Tibial nerve (tissue), 3 donors: Measurements from ENCODE around the gene SLC25A46.

Experiments
- POLR2A ChIP-seq, 2 donors: fragments of 450-650 bp; IDR thresholded peaks; one replicate each; pipeline ENCODE4 v1.6.1; 2017; ENCODE audit warnings: antibody characterized with exemption in 2 of 2, mild to moderate bottlenecking in 2 of 2, moderate library complexity in 2 of 2
- TF ChIP-seq, protein P1 (sequence below), 5 experiments: fragments of 200-600 bp in 3 of 5; fragments of 450-650 bp in 2 of 5; sonication (generic) in 3 of 5; IDR thresholded peaks; one replicate each; pipeline ENCODE4 v1.5.1; 2016 to 2019; ENCODE audit warnings: antibody characterized with exemption in 5 of 5, mild to moderate bottlenecking in 3 of 5, moderate library complexity in 2 of 5

DNA sequence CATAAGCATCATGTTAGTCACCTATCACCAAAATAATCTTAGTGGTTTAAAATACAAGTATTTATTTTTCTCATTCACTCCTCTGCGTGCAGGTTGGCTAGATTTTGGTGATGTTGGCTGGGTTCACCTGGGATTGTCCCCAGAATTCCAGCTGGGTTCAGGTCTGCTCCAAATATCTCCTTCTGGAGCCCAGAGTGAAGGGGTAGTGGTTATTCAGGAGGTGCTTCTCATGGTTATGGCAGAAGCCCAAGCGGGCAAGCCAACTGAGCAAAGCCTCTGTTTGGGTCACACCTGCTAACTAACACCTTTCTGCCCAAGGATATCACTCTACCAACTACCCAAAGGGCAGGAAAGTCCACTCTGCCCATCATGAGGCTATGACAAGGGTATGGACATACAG lies 4.7 kb upstream of the SLC25A46 start:
- TF ChIP-seq, protein P1, sequence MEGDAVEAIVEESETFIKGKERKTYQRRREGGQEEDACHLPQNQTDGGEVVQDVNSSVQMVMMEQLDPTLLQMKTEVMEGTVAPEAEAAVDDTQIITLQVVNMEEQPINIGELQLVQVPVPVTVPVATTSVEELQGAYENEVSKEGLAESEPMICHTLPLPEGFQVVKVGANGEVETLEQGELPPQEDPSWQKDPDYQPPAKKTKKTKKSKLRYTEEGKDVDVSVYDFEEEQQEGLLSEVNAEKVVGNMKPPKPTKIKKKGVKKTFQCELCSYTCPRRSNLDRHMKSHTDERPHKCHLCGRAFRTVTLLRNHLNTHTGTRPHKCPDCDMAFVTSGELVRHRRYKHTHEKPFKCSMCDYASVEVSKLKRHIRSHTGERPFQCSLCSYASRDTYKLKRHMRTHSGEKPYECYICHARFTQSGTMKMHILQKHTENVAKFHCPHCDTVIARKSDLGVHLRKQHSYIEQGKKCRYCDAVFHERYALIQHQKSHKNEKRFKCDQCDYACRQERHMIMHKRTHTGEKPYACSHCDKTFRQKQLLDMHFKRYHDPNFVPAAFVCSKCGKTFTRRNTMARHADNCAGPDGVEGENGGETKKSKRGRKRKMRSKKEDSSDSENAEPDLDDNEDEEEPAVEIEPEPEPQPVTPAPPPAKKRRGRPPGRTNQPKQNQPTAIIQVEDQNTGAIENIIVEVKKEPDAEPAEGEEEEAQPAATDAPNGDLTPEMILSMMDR (IDR thresholded peaks at IDR 0.05): no peak
- TF ChIP-seq POLR2A (IDR thresholded peaks at IDR 0.05): no peak
